Body of pancreas (tissue), 4 donors: ENCODE results near the gene ZNF511. TPM values are rescaled to one million over a fixed set of nuclear protein-coding genes. Genes with fewer than 3 reads are reported as not detected.

Experiments
- ATAC-seq: fragments of 150-250 bp; one replicate; pipeline ENCODE4 v1.9.1; 2016
- DNase-seq, 4 donors: peaks; one replicate each; pipeline ENCODE4 v3.0.0-alpha.2; 2019
- H3K27ac ChIP-seq, 4 donors: fragments of 200-600 bp; sonication (generic); 1 replicate in 3 of 4; 2 replicates in 1 of 4; pipeline versions ENCODE4 v1.5.1 to v1.6.1; 2016 to 2019; ENCODE audit warnings: mild to moderate bottlenecking in 1 of 4, mixed read lengths in 1 of 4, moderate library complexity in 1 of 4
- H3K27me3 ChIP-seq, 2 donors: fragments of 200-600 bp; sonication (generic); one replicate each; pipeline ENCODE4 v1.6.0; 2016; ENCODE audit warnings: mild to moderate bottlenecking in 1 of 2
- H3K36me3 ChIP-seq, 2 donors: fragments of 200-600 bp; sonication (generic); replicated peaks in 1 of 2; 2 replicates each; pipeline ENCODE4 v1.5.1; 2016; ENCODE audit warnings: low read depth in 2 of 2; ENCODE audit not compliant: insufficient read depth in 1 of 2
- H3K4me1 ChIP-seq: fragments of 200-600 bp; sonication (generic); one replicate; pipeline ENCODE4 v1.6.0; 2016
- H3K4me3 ChIP-seq, 2 donors: fragments of 200-600 bp; sonication (generic); 1 replicate in 1 of 2; 2 replicates in 1 of 2; pipeline ENCODE4 v1.5.1; 2016 to 2019
- H3K9me3 ChIP-seq, 3 donors: fragments of 200-600 bp; sonication (generic); 1 replicate in 2 of 3; 2 replicates in 1 of 3; pipeline ENCODE4 v1.5.1; 2016
- POLR2A ChIP-seq, 3 donors: fragments of 450-650 bp; IDR thresholded peaks; one replicate each; pipeline ENCODE4 v1.6.1; 2016; ENCODE audit warnings: antibody characterized with exemption in 3 of 3, mild to moderate bottlenecking in 2 of 3
- WGBS, 2 donors: methylation state at CpG; one replicate each; pipeline ENCODE4 v1.1.5; 2017; 5-methylcytosine and 5-hydroxymethylcytosine counted together
- intact Hi-C: fragments of 100-400 bp; cut with DNase I; formaldehyde crosslinking; loops from one replicate; pipeline ENCODE4 v1.15.1; 2023
- total RNA-seq, 2 donors: library from RNA; depleted of rRNA; stranded (reverse); fragments of >200 nt; gene quantifications; one replicate each; pipeline ENCODE4 v1.1.0, GENCODE V29; 2016
- TF ChIP-seq, protein P1 (sequence below), 7 experiments: fragments of 450-650 bp in 4 of 7; fragments of 200-600 bp in 3 of 7; sonication (generic) in 3 of 7; IDR thresholded peaks; one replicate each; pipeline ENCODE4 v1.5.1; 2016 to 2019; ENCODE audit warnings: antibody characterized with exemption in 7 of 7

Gene ZNF511
- total RNA-seq, 2 donors from 2014 or later = 15.0 to 22.7 TPM

DNA sequence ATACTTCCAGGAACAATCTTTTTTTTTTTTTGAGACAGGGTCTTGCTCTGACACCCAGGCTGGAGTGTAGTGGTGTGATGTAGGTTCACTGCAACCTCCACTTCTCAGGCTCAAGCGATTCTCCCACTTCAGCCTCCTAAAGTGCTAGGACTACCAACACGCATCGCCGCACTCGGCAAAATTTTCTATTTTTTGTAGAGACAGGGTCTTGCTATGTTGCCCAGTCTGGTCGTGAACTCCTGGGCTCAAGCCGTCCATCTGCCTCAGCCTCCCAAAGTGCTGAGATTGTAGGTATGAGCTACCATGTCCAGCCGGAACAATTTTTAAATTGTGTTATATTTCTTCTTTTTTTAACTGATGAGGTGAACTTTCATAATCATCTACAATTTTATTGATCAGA is 2.1 kb downstream of the ZNF511 start:
- intact Hi-C loops = no loop called here
- Histone ChIP-seq H3K9me3 (no peaks in the 10 kb centered on the region), H3K27ac (no peak overlapping the region), H3K27me3 (no peaks in the 10 kb centered on the region), H3K4me1 (peaks cover 28% of the 10 kb centered on the region), H3K36me3 (no peaks in the 10 kb centered on the region), H3K4me3 (no peak overlapping the region)
- ATAC-seq = no peak
- 93 to 94% methylated on average over 8 of the region's 8 CpGs for WGBS, 2 donors
- no peak for TF ChIP-seq POLR2A (IDR thresholded peaks at IDR 0.05)
- TF ChIP-seq, protein P1, sequence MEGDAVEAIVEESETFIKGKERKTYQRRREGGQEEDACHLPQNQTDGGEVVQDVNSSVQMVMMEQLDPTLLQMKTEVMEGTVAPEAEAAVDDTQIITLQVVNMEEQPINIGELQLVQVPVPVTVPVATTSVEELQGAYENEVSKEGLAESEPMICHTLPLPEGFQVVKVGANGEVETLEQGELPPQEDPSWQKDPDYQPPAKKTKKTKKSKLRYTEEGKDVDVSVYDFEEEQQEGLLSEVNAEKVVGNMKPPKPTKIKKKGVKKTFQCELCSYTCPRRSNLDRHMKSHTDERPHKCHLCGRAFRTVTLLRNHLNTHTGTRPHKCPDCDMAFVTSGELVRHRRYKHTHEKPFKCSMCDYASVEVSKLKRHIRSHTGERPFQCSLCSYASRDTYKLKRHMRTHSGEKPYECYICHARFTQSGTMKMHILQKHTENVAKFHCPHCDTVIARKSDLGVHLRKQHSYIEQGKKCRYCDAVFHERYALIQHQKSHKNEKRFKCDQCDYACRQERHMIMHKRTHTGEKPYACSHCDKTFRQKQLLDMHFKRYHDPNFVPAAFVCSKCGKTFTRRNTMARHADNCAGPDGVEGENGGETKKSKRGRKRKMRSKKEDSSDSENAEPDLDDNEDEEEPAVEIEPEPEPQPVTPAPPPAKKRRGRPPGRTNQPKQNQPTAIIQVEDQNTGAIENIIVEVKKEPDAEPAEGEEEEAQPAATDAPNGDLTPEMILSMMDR (IDR thresholded peaks at IDR 0.05) = no peak
- DNase-seq = no peak

DNA sequence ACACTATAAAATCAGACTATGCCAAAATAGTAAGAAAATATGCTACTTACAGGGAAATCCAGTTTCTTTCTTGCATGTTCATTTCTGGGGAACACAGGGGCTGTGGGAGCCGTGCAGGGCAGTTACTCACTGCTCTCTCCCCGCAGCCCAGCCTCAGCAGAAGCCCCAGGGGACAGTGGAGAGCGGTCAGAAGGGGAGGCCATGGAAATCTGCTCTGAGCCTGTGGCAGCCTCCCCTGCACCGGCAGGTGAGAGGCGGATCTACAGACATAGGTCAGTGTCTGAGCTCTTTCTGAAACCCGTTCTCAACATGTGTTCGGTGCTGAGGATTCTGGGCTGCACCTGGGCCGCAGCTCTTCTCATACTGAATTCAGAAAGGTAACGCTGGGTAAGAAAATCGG is 2.9 kb downstream of the ZNF511 start:
- no peak overlapping the region for H3K4me3 ChIP-seq
- no peak for ATAC-seq
- no peaks in the 10 kb centered on the region for H3K36me3 ChIP-seq
- H3K27me3 ChIP-seq = no peaks in the 10 kb centered on the region
- TF ChIP-seq POLR2A (IDR thresholded peaks at IDR 0.05) = no peak
- TF ChIP-seq, protein P1 (IDR thresholded peaks at IDR 0.05) = no peak
- no peaks in the 10 kb centered on the region for H3K9me3 ChIP-seq
- DNase-seq = no peak
- no peak overlapping the region for H3K27ac ChIP-seq
- WGBS, 2 donors = 91 to 93% methylated on average over 5 to 10 of the region's 10 CpGs
- peaks cover 28% of the 10 kb centered on the region for H3K4me1 ChIP-seq
- intact Hi-C loops = no loop called here

DNA sequence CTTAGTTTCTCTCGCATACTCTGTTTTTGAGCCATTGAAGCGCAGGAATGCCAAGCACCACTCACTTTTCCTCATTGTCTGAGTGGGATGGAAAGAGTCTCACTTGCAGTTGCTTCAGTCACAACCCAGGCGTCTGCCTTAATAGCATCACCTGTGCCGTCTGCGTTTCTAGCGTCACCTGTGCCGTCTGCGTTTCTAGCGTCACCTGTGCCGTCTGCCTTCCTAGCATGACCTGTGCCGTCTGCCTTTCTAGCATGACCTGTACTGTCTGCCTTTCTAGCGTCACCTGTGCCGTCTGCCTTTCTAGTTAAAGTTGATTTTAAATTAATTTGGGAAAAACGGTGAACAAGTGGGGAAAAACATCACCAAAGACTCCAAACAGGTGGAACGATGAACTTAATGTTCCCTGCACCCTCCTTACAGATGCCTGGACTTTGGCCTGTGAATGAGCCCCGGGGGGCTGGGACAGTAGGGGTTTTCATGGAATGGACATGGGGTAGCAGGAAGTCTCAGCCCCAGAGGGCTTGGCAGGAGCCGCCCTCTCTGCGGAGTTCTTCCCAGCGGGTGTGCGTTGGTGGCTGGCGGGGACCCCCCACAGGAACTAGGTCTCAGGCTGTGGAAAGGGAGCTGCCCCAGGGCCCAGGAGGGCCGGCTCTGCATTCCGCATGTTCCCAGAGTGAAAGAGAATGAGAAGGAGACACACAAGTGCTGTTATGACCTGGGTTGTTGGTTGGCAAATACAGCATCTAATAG is 3.5 kb downstream of the ZNF511 start:
- Histone ChIP-seq H3K9me3 (no peaks in the 10 kb centered on the region), H3K27me3 (no peaks in the 10 kb centered on the region), H3K27ac (no peak overlapping the region), H3K4me1 (peaks cover 22% of the 10 kb centered on the region), H3K4me3 (no peak overlapping the region), H3K36me3 (no peaks in the 10 kb centered on the region)
- no peak for DNase-seq
- WGBS, 2 donors = 89% methylated on average over 18 to 23 of the region's 23 CpGs
- intact Hi-C loops = no loop called here
- no peak for ATAC-seq
- TF ChIP-seq POLR2A (IDR thresholded peaks at IDR 0.05) = no peak

DNA sequence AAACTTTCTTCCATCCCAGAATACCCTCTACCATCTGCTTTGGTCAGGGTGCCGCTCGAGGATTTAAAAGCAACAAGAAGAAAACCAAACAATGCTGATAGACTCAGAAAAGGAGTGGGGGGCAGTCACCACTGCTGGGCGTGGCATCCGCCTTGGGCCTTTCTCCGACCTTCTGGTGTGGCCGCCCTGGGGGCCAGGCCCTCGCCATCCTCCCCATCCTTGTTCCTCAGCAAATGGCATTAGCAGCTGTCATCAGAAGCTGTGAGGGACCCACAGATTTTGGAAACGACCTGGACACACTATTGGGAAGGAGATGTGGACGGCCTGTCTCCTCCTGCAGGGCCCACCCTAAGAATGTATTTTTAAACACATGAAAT is 4.0 kb downstream of the ZNF511 start:
- WGBS, 2 donors = 86 to 87% methylated on average over 9 of the region's 9 CpGs
- no peaks in the 10 kb centered on the region for H3K36me3 ChIP-seq
- no peaks in the 10 kb centered on the region for H3K9me3 ChIP-seq
- H3K27me3 ChIP-seq = no peaks in the 10 kb centered on the region
- ATAC-seq = no peak
- no peak overlapping the region for H3K27ac ChIP-seq
- H3K4me1 ChIP-seq = peaks cover 17% of the 10 kb centered on the region
- DNase-seq = no peak
- intact Hi-C loops = no loop called here
- TF ChIP-seq, protein P1 (IDR thresholded peaks at IDR 0.05) = no peak
- TF ChIP-seq POLR2A (IDR thresholded peaks at IDR 0.05) = no peak
- H3K4me3 ChIP-seq = no peak overlapping the region

DNA sequence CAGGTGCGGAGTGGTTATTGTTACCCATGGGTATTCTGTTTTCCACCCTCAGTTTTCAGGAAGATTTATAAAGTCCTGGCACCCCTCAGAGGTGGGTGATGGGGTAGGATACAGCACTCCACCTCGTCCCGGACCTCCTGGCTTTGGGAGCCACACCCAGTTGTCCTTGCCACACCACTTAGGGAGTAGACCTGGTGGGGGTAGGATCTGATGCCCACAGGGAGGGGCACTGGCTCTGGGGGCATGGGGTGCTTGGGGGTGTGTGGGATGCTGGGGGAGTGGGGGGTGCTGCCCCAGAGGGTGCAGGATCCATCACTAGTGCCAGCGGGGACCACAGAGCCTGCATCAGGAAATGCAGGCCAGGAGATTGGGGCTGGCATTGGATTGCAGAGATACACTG is 4.5 kb downstream of the ZNF511 start:
- intact Hi-C loops = no loop called here
- ATAC-seq = no peak
- H3K36me3 ChIP-seq = no peaks in the 10 kb centered on the region
- H3K27ac ChIP-seq = no peak overlapping the region
- H3K27me3 ChIP-seq = no peaks in the 10 kb centered on the region
- TF ChIP-seq, protein P1 (IDR thresholded peaks at IDR 0.05) = no peak
- TF ChIP-seq POLR2A (IDR thresholded peaks at IDR 0.05) = no peak
- no peak for DNase-seq
- no peak overlapping the region for H3K4me3 ChIP-seq
- peaks cover 13% of the 10 kb centered on the region for H3K4me1 ChIP-seq
- WGBS, 2 donors = 60 to 63% methylated on average over 4 of the region's 4 CpGs
- no peaks in the 10 kb centered on the region for H3K9me3 ChIP-seq
